Stomach (tissue), 9 donors: ENCODE measurements around the gene ASPDH. TPM values are rescaled to one million over a fixed set of nuclear protein-coding genes. Genes with fewer than 3 reads are reported as not detected.

Source experiments
- DNase-seq, 2 donors: peaks; one replicate each; pipeline versions ENCODE4 v3.0.0 to v3.0.0-alpha.2; 2013 to 2019
- H3K27ac ChIP-seq, 5 donors: fragments of 200-600 bp in 4 of 5; sonication (generic) in 4 of 5; one replicate each; pipeline ENCODE4 v1.5.1; 2013 to 2019; ENCODE audit warnings: mild to moderate bottlenecking in 1 of 5, moderate library complexity in 1 of 5
- H3K27me3 ChIP-seq, 3 donors: fragments of 200-600 bp; sonication (generic); one replicate each; pipeline ENCODE4 v1.5.1; 2017 to 2019; ENCODE audit warnings: mixed run types in 1 of 3
- H3K36me3 ChIP-seq, 4 donors: fragments of 200-600 bp; sonication (generic); 1 replicate in 3 of 4; 2 replicates in 1 of 4; pipeline ENCODE4 v1.5.1; 2016 to 2019
- H3K4me1 ChIP-seq, 4 donors: fragments of 200-600 bp; sonication (generic); one replicate each; pipeline ENCODE4 v1.5.1; 2016 to 2019
- H3K4me3 ChIP-seq, 4 donors: fragments of 200-600 bp; sonication (generic) in 3 of 4; one replicate each; pipeline ENCODE4 v1.5.1; 2016 to 2019; ENCODE audit warnings: mild to moderate bottlenecking in 1 of 4
- H3K9me3 ChIP-seq, 4 donors: fragments of 200-600 bp; sonication (generic); one replicate each; pipeline ENCODE4 v1.5.1; 2016 to 2019
- CTCF ChIP-seq, 7 experiments: fragments of 450-650 bp in 4 of 7; fragments of 200-600 bp in 3 of 7; sonication (generic) in 3 of 7; IDR thresholded peaks; one replicate each; pipeline ENCODE4 v1.5.1; 2016 to 2019; ENCODE audit warnings: antibody characterized with exemption in 7 of 7, control low read depth in 2 of 7, mild to moderate bottlenecking in 1 of 7
- EP300 ChIP-seq: sonication (generic); formaldehyde crosslinking; IDR thresholded peaks from one replicate; pipeline ENCODE4 v1.6.1; 2017; ENCODE audit warnings: antibody characterized with exemption
- POLR2A ChIP-seq, 4 donors: fragments of 450-650 bp; IDR thresholded peaks; one replicate each; pipeline ENCODE4 v1.6.1; 2016; ENCODE audit warnings: antibody characterized with exemption in 4 of 4, control low read depth in 2 of 4, mild to moderate bottlenecking in 1 of 4, moderate library complexity in 1 of 4
- POLR2AphosphoS5 ChIP-seq, 3 donors: sonication (generic); formaldehyde crosslinking; IDR thresholded peaks; one replicate each; pipeline ENCODE4 v1.6.1; 2016; ENCODE audit warnings: antibody characterized with exemption in 3 of 3
- whole genome bisulfite sequencing, 5 donors: extraction: QIAGEN DNeasy Blood & Tissue Kit in 3 of 5; methylation state at CpG; one replicate each; pipeline versions ENCODE4 v1.1.5 to v1.1.7; 2013 to 2018; 5-methylcytosine and 5-hydroxymethylcytosine counted together
- intact Hi-C: fragments of 100-400 bp; cut with DNase I; formaldehyde crosslinking; loops from one replicate; pipeline ENCODE4 v1.15.1; 2023; ENCODE audit warnings: low total_unique reads
- polyA plus RNA-seq, 3 donors: library from polyadenylated mRNA; stranded (reverse); fragments of 200-250 nt; gene quantifications; one replicate each; pipeline ENCODE4 v1.2.3, GENCODE V29; 2013
- total RNA-seq, 5 donors: library from RNA; depleted of rRNA; stranded (reverse); fragments of >200 nt; gene quantifications; one replicate each; pipeline versions ENCODE4 v1.1.0 to v1.2.3, GENCODE V29; 2014 to 2016
- donor health status: healthy with polysubstance abuse.
- donor health status: Bipolar disorder and iron deficiency.
- donor health status: healthy.

The ASPDH gene
- total and polyA plus RNA-seq, 8 donors: not detected

GRCh38 chr19:50555450-50556281, 42.0 kb upstream of the ASPDH start:
- DNase-seq: peak in 1 of 2 donors; percentile 36
- Histone ChIP-seq H3K27me3 (peaks cover 0 to 100% (median 60%) of the 10 kb centered on the region in 3 donors), H3K9me3 (no peaks in the 10 kb centered on the region), H3K4me3 (peak overlapping the region; percentile 32 to 53 (median 42)), H3K27ac (peak overlapping the region in 1 of 5 donors; percentile 29), H3K4me1 (peaks cover 8 to 30% (median 21%) of the 10 kb centered on the region in 4 donors), H3K36me3 (no peaks in the 10 kb centered on the region)
- 28 to 53% (median 33%) methylated on average over 22 to 28 of the region's 28 CpGs for WGBS, 5 donors
- intact Hi-C loops: no loop called here
- TF ChIP-seq POLR2A (IDR thresholded peaks at IDR 0.05) (no peak), CTCF (IDR thresholded peaks at IDR 0.05) (no peak), EP300 (no peak), POLR2AphosphoS5 (IDR thresholded peaks at IDR 0.05) (no peak)

- Histone ChIP-seq H3K27ac (no peak overlapping the region), H3K36me3 (no peaks in the 10 kb centered on the region), H3K9me3 (no peaks in the 10 kb centered on the region), H3K4me3 (no peak overlapping the region), H3K27me3 (peaks cover 0 to 100% (median 60%) of the 10 kb centered on the region in 3 donors), H3K4me1 (peaks cover 8 to 30% (median 21%) of the 10 kb centered on the region in 4 donors)
- no peak for DNase-seq
- 67 to 78% (median 74%) methylated on average over 11 to 12 of the region's 12 CpGs for WGBS, 5 donors
- intact Hi-C loops: no loop called here
- TF ChIP-seq POLR2AphosphoS5 (IDR thresholded peaks at IDR 0.05): no peak
- TF ChIP-seq EP300: no peak
- TF ChIP-seq POLR2A (IDR thresholded peaks at IDR 0.05): no peak
- no peak for TF ChIP-seq CTCF (IDR thresholded peaks at IDR 0.05)
Measured at GRCh38 chr19:50555033-50555432, 41.3 kb upstream of the ASPDH start.

GRCh38 chr19:50554212-50554611, 40.5 kb upstream of the ASPDH start:
- Histone ChIP-seq H3K27ac (no peak overlapping the region), H3K4me1 (peaks cover 8 to 30% (median 21%) of the 10 kb centered on the region in 4 donors), H3K27me3 (peaks cover 0 to 100% (median 58%) of the 10 kb centered on the region in 3 donors), H3K4me3 (no peak overlapping the region), H3K9me3 (no peaks in the 10 kb centered on the region), H3K36me3 (no peaks in the 10 kb centered on the region)
- 75 to 94% (median 86%) methylated on average over 5 to 10 of the region's 10 CpGs for WGBS, 5 donors
- intact Hi-C loops: no loop called here
- TF ChIP-seq POLR2AphosphoS5 (IDR thresholded peaks at IDR 0.05) (no peak), POLR2A (IDR thresholded peaks at IDR 0.05) (no peak)
- no peak for DNase-seq

- no peaks in the 10 kb centered on the region for H3K9me3 ChIP-seq
- intact Hi-C loops: no loop called here
- no peak overlapping the region for H3K27ac ChIP-seq
- no peak overlapping the region for H3K4me3 ChIP-seq
- 76 to 83% (median 80%) methylated on average over 19 of the region's 19 CpGs for WGBS, 5 donors
- H3K27me3 ChIP-seq: peaks cover 0 to 100% (median 51%) of the 10 kb centered on the region in 3 donors
- DNase-seq: no peak
- H3K36me3 ChIP-seq: no peaks in the 10 kb centered on the region
- TF ChIP-seq POLR2A (IDR thresholded peaks at IDR 0.05) (no peak), EP300 (no peak), CTCF (IDR thresholded peaks at IDR 0.05) (no peak), POLR2AphosphoS5 (IDR thresholded peaks at IDR 0.05) (no peak)
- H3K4me1 ChIP-seq: peaks cover 8 to 30% (median 21%) of the 10 kb centered on the region in 4 donors
Measured at GRCh38 chr19:50553134-50553703, 39.5 kb upstream of the ASPDH start.
